Transverse colon (tissue), 3 donors: ENCODE measurements around the gene KIAA2012.

Experiments
- POLR2A ChIP-seq: fragments of 450-650 bp; IDR thresholded peaks from one replicate; pipeline ENCODE4 v1.6.1; 2016; ENCODE audit warnings: antibody characterized with exemption, mild to moderate bottlenecking, moderate library complexity
- TF ChIP-seq, protein P1 (sequence below), 5 experiments: fragments of 200-600 bp in 3 of 5; fragments of 450-650 bp in 2 of 5; sonication (generic) in 3 of 5; IDR thresholded peaks; 1 replicate in 2 of 5; 2 replicates in 3 of 5; pipeline ENCODE4 v1.5.1; 2016 to 2017; ENCODE audit warnings: antibody characterized with exemption in 5 of 5, inconsistent platforms in 3 of 5, mild to moderate bottlenecking in 2 of 5, moderate library complexity in 1 of 5

DNA sequence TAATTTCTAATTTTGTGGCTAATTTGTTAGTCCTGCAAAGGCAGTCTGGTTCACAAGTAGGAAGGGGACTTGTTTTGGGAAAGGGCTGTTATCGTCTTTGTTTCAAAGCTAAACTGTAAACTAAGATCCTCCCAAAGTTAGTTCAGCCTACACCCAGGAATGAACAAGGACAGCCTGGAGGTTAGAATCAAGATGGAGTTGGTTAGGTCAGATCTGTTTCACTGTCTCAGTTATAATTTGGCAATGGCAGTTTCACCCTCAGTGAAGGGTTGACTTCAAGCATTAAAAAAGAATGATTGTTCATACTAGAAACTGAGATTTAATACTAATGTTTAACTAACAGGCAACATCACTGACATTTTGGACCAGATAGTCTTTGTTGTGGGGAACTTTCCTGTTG lies 69.5 kb downstream of the KIAA2012 start:
- TF ChIP-seq POLR2A = no peak
- TF ChIP-seq, protein P1, sequence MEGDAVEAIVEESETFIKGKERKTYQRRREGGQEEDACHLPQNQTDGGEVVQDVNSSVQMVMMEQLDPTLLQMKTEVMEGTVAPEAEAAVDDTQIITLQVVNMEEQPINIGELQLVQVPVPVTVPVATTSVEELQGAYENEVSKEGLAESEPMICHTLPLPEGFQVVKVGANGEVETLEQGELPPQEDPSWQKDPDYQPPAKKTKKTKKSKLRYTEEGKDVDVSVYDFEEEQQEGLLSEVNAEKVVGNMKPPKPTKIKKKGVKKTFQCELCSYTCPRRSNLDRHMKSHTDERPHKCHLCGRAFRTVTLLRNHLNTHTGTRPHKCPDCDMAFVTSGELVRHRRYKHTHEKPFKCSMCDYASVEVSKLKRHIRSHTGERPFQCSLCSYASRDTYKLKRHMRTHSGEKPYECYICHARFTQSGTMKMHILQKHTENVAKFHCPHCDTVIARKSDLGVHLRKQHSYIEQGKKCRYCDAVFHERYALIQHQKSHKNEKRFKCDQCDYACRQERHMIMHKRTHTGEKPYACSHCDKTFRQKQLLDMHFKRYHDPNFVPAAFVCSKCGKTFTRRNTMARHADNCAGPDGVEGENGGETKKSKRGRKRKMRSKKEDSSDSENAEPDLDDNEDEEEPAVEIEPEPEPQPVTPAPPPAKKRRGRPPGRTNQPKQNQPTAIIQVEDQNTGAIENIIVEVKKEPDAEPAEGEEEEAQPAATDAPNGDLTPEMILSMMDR (IDR thresholded peaks at IDR 0.05) = no peak
